H9 (cell line): ENCODE measurements around the gene VTA1. TPM values are rescaled to one million over a fixed set of nuclear protein-coding genes. Genes with fewer than 3 reads are reported as not detected.

Experiments
- DNase-seq: peaks from one replicate; pipeline ENCODE4 v3.0.0-alpha.2; 2017
- H2AFZ ChIP-seq: one replicate; pipeline ENCODE4 v1.6.1; 2013; ENCODE audit warnings: mild to moderate bottlenecking, low read length, control low read depth, moderate library complexity
- H2AK5ac ChIP-seq: 2 replicates; pipeline ENCODE4 v1.6.1; 2013; ENCODE audit warnings: low read length, control low read depth, mixed read lengths; ENCODE audit not compliant: insufficient read length
- H2BK120ac ChIP-seq: one replicate; pipeline ENCODE4 v1.6.1; 2013; ENCODE audit warnings: low read depth, mild to moderate bottlenecking, low read length, control low read depth, inconsistent platforms; ENCODE audit not compliant: poor library complexity, severe bottlenecking
- H2BK12ac ChIP-seq: 2 replicates; pipeline ENCODE4 v1.6.1; 2013; ENCODE audit warnings: low read length, control low read depth, mixed read lengths, low read depth; ENCODE audit not compliant: insufficient read length
- H2BK15ac ChIP-seq: 2 replicates; pipeline ENCODE4 v1.6.1; 2013; ENCODE audit warnings: low read depth, low read length, control low read depth
- H2BK20ac ChIP-seq: one replicate; pipeline ENCODE4 v1.6.1; 2013; ENCODE audit warnings: low read depth, mild to moderate bottlenecking, low read length, control low read depth, inconsistent platforms; ENCODE audit not compliant: poor library complexity, severe bottlenecking
- H2BK5ac ChIP-seq: 2 replicates; pipeline ENCODE4 v1.6.1; 2013; ENCODE audit warnings: low read length, control low read depth, mixed read lengths; ENCODE audit not compliant: insufficient read length
- H3K14ac ChIP-seq: 2 replicates; pipeline ENCODE4 v1.6.1; 2013; ENCODE audit warnings: low read length, control low read depth; ENCODE audit not compliant: insufficient read depth
- H3K18ac ChIP-seq: 2 replicates; pipeline ENCODE4 v1.6.1; 2013; ENCODE audit warnings: low read depth, mild to moderate bottlenecking, mixed read lengths, low read length, control low read depth; ENCODE audit not compliant: insufficient read length
- H3K23ac ChIP-seq: 2 replicates; pipeline ENCODE4 v1.6.1; 2013; ENCODE audit warnings: low read length, control low read depth, mixed read lengths, low read depth; ENCODE audit not compliant: insufficient read length
- H3K23me2 ChIP-seq: 2 replicates; pipeline ENCODE4 v1.6.1; 2013; ENCODE audit warnings: low read depth, mild to moderate bottlenecking, mixed read lengths, low read length, control low read depth; ENCODE audit not compliant: insufficient read length, poor library complexity, severe bottlenecking
- H3K27ac ChIP-seq: 2 replicates; pipeline ENCODE4 v1.5.1; 2013; ENCODE audit warnings: low read length, control low read depth, mixed read lengths, low read depth; ENCODE audit not compliant: insufficient read length
- H3K27me3 ChIP-seq: 2 replicates; pipeline ENCODE4 v1.6.1; 2013; ENCODE audit warnings: low read length, control low read depth, inconsistent platforms; ENCODE audit not compliant: insufficient read depth
- H3K4ac ChIP-seq: 2 replicates; pipeline ENCODE4 v1.6.1; 2013; ENCODE audit warnings: low read depth, mild to moderate bottlenecking, control low read depth, inconsistent platforms, low read length, moderate library complexity
- H3K4me1 ChIP-seq: 2 replicates; pipeline ENCODE4 v1.6.1; 2013; ENCODE audit warnings: low read length, control low read depth, inconsistent platforms; ENCODE audit not compliant: insufficient read depth
- H3K4me2 ChIP-seq: 2 replicates; pipeline ENCODE4 v1.6.1; 2013; ENCODE audit warnings: low read length, control low read depth, mixed read lengths; ENCODE audit not compliant: insufficient read length, insufficient read depth
- H3K56ac ChIP-seq: 2 replicates; pipeline ENCODE4 v1.6.1; 2013; ENCODE audit warnings: low read depth, mild to moderate bottlenecking, mixed read lengths, low read length, control low read depth; ENCODE audit not compliant: insufficient read length
- H3K79me1 ChIP-seq: 2 replicates; pipeline ENCODE4 v1.6.1; 2013; ENCODE audit warnings: low read depth, mild to moderate bottlenecking, moderate library complexity, low read length, control low read depth, inconsistent platforms; ENCODE audit not compliant: insufficient read depth, poor library complexity, severe bottlenecking
- H3K79me2 ChIP-seq: 2 replicates; pipeline ENCODE4 v1.6.1; 2013; ENCODE audit warnings: low read length, control low read depth, inconsistent platforms; ENCODE audit not compliant: insufficient read depth
- H3K9ac ChIP-seq: 2 replicates; pipeline ENCODE4 v1.6.1; 2013; ENCODE audit warnings: low read length, control low read depth, mixed read lengths; ENCODE audit not compliant: insufficient read length; ENCODE audit errors: extremely low read depth
- H3K9me3 ChIP-seq: one replicate; pipeline ENCODE4 v1.6.1; 2013; ENCODE audit warnings: low read depth, low read length, inconsistent platforms; ENCODE audit not compliant: control insufficient read depth
- H3T11ph ChIP-seq: one replicate; pipeline ENCODE4 v1.6.1; 2013; ENCODE audit warnings: mild to moderate bottlenecking, low read length, control low read depth, inconsistent platforms
- H4K20me1 ChIP-seq: one replicate; pipeline ENCODE4 v1.6.1; 2013; ENCODE audit not compliant: control insufficient read depth, insufficient read length, insufficient read depth
- H4K5ac ChIP-seq: 2 replicates; pipeline ENCODE4 v1.6.1; 2013; ENCODE audit warnings: low read depth, mild to moderate bottlenecking, mixed read lengths, low read length, control low read depth; ENCODE audit not compliant: insufficient read length
- H4K8ac ChIP-seq: replicated peaks from 2 replicates; pipeline ENCODE4 v1.6.1; 2013; ENCODE audit warnings: low read length, control low read depth, mixed read lengths, low read depth; ENCODE audit not compliant: insufficient read length
- H4K91ac ChIP-seq: 2 replicates; pipeline ENCODE4 v1.6.1; 2013; ENCODE audit warnings: low read depth, mild to moderate bottlenecking, moderate library complexity, mixed read lengths, low read length, control low read depth; ENCODE audit not compliant: insufficient read length
- H3K27ac Mint-ChIP-seq, 3 experiments: 2 replicates in 2 of 3; 3 replicates in 1 of 3; pipeline ENCODE4 v1.8.0; 2020 to 2021; ENCODE audit warnings: mixed read lengths in 3 of 3, mild to moderate bottlenecking in 1 of 3, moderate library complexity in 1 of 3
- H3K27me3 Mint-ChIP-seq: 2 replicates; pipeline ENCODE4 v1.8.0; 2021; ENCODE audit warnings: low read depth, mild to moderate bottlenecking, moderate library complexity, mixed read lengths
- H3K36me3 Mint-ChIP-seq, 3 experiments: 2 replicates in 2 of 3; 3 replicates in 1 of 3; pipeline ENCODE4 v1.8.0; 2020 to 2021; ENCODE audit warnings: low read depth in 3 of 3, mixed read lengths in 3 of 3; ENCODE audit not compliant: insufficient read depth in 1 of 3
- H3K4me1 Mint-ChIP-seq, 2 experiments: 2 replicates each; pipeline ENCODE4 v1.8.0; 2020; ENCODE audit warnings: mixed read lengths in 2 of 2
- H3K4me3 Mint-ChIP-seq, 2 experiments: 2 replicates in 1 of 2; 3 replicates in 1 of 2; pipeline ENCODE4 v1.8.0; 2020 to 2021; ENCODE audit warnings: mild to moderate bottlenecking in 2 of 2, mixed read lengths in 2 of 2, moderate library complexity in 1 of 2
- H3K9me3 Mint-ChIP-seq, 2 experiments: 2 replicates in 1 of 2; 3 replicates in 1 of 2; pipeline ENCODE4 v1.8.0; 2020; ENCODE audit warnings: mild to moderate bottlenecking in 2 of 2, mixed read lengths in 2 of 2, moderate library complexity in 1 of 2
- total RNA-seq: library from RNA; stranded (reverse); gene quantifications from 2 replicates; pipeline ENCODE4 v1.2.1, GENCODE V29; 2021
- TF ChIP-seq, protein P1 (sequence below): fragments of 200-600 bp; sonication (generic); conservative IDR thresholded peaks from 3 replicates; pipeline ENCODE4 v1.8.0; 2021; ENCODE audit warnings: antibody characterized with exemption, mild to moderate bottlenecking

The VTA1 gene
- total RNA-seq, 1 experiment from 2014 or later, result 63.1 TPM

GRCh38 chr6:142178129-142178528 lies 31.1 kb downstream of the VTA1 start:
- Histone ChIP-seq H3K79me2 (no peaks in the 10 kb centered on the region), H3K14ac (no peak overlapping the region), H4K91ac (no peak overlapping the region), H2BK15ac (no peak overlapping the region), H3K27me3 (no peaks in the 10 kb centered on the region), H3K23ac (no peak overlapping the region), H2BK20ac (no peak overlapping the region), H4K8ac (no peak overlapping the region), H3K4me1 (no peaks in the 10 kb centered on the region), H3K23me2 (no peaks in the 10 kb centered on the region), H3K4ac (no peak overlapping the region), H3T11ph (no peak overlapping the region), H2AFZ (no peak overlapping the region), H3K9ac (no peak overlapping the region), H3K4me2 (no peak overlapping the region), H4K20me1 (no peaks in the 10 kb centered on the region), H4K5ac (no peak overlapping the region), H2AK5ac (no peak overlapping the region), H2BK5ac (no peak overlapping the region), H2BK120ac (no peak overlapping the region), H3K56ac (no peak overlapping the region), H3K9me3 (no peaks in the 10 kb centered on the region), H3K18ac (no peak overlapping the region), H2BK12ac (no peak overlapping the region), H3K27ac (no peak overlapping the region), H3K79me1 (peaks cover 2% of the 10 kb centered on the region)
- Mint-ChIP-seq H3K9me3 (no peaks in the 10 kb centered on the region), H3K27me3 (no peaks in the 10 kb centered on the region), H3K4me3 (no peak overlapping the region), H3K27ac (no peak overlapping the region), H3K4me1 (no peaks in the 10 kb centered on the region), H3K36me3 (peaks cover 0 to 13% (median 5%) of the 10 kb centered on the region in 3 experiments; a peak in 5 of 7 replicates)
- no peak for DNase-seq
- TF ChIP-seq, protein P1, sequence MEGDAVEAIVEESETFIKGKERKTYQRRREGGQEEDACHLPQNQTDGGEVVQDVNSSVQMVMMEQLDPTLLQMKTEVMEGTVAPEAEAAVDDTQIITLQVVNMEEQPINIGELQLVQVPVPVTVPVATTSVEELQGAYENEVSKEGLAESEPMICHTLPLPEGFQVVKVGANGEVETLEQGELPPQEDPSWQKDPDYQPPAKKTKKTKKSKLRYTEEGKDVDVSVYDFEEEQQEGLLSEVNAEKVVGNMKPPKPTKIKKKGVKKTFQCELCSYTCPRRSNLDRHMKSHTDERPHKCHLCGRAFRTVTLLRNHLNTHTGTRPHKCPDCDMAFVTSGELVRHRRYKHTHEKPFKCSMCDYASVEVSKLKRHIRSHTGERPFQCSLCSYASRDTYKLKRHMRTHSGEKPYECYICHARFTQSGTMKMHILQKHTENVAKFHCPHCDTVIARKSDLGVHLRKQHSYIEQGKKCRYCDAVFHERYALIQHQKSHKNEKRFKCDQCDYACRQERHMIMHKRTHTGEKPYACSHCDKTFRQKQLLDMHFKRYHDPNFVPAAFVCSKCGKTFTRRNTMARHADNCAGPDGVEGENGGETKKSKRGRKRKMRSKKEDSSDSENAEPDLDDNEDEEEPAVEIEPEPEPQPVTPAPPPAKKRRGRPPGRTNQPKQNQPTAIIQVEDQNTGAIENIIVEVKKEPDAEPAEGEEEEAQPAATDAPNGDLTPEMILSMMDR, result no peak
